Adrenal gland (tissue), 12 donors: ENCODE results near the gene MICOS13. TPM values are rescaled to one million over a fixed set of nuclear protein-coding genes. Genes with fewer than 3 reads are reported as not detected.

Source experiments
- DNase-seq, 7 donors: peaks; one replicate each; pipeline ENCODE4 v3.0.0-alpha.2; 2019 to 2020
- H3K27ac ChIP-seq, 5 donors: fragments of 200-600 bp; sonication (generic) in 4 of 5; 1 replicate in 3 of 5; 2 replicates in 2 of 5; pipeline versions ENCODE4 v1.5.1 to v1.8.0; 2016 to 2020; ENCODE audit warnings: mild to moderate bottlenecking in 1 of 5
- H3K27me3 ChIP-seq: fragments of 200-600 bp; 2 replicates; pipeline ENCODE4 v1.8.0; 2021
- H3K36me3 ChIP-seq, 2 donors: fragments of 200-600 bp; replicated peaks in 1 of 2; 1 replicate in 1 of 2; 2 replicates in 1 of 2; pipeline versions ENCODE4 v1.5.1 to v1.8.0; 2018 to 2022
- H3K4me1 ChIP-seq, 2 donors: fragments of 200-600 bp; replicated peaks in 1 of 2; 1 replicate in 1 of 2; 2 replicates in 1 of 2; pipeline versions ENCODE4 v1.5.1 to v1.8.0; 2018 to 2021
- H3K4me3 ChIP-seq, 4 donors: fragments of 200-600 bp; sonication (generic) in 3 of 4; one replicate each; pipeline ENCODE4 v1.5.1; 2016 to 2018
- H3K9me3 ChIP-seq, 3 donors: fragments of 200-600 bp; sonication (generic) in 1 of 3; replicated peaks in 1 of 3; 1 replicate in 2 of 3; 2 replicates in 1 of 3; pipeline versions ENCODE4 v1.5.1 to v1.8.0; 2016 to 2021
- POLR2A ChIP-seq, 2 donors: fragments of 450-650 bp; IDR thresholded peaks; one replicate each; pipeline ENCODE4 v1.6.1; 2017; ENCODE audit warnings: antibody characterized with exemption in 2 of 2, mild to moderate bottlenecking in 2 of 2, moderate library complexity in 1 of 2
- WGBS, 4 donors: extraction: QIAGEN DNeasy Blood & Tissue Kit in 2 of 4; methylation state at CpG; one replicate each; pipeline versions ENCODE4 v1.1.5 to v1.1.7; 2013 to 2017; 5-methylcytosine and 5-hydroxymethylcytosine counted together
- intact Hi-C, 2 donors: fragments of 100-400 bp; cut with DNase I; formaldehyde crosslinking; loops; one replicate each; pipeline versions ENCODE4 v1.14.1 to v1.15.0; 2022 to 2023
- polyA plus RNA-seq, 3 donors: library from polyadenylated mRNA; stranded (reverse); fragments of 200-250 nt in 2 of 3; fragments of 350-450 nt in 1 of 3; fragmentation: Illumina TruSeq in 1 of 3; extraction: RNeasy Lipid Tissue Mini Kit (QIAGEN cat#74804) in 1 of 3; gene quantifications; one replicate each; pipeline ENCODE4 v1.2.3, GENCODE V29; 2013 to 2014
- total RNA-seq, 9 donors: library from RNA; depleted of rRNA in 4 of 9; stranded (reverse); fragments of >200 nt in 4 of 9; fragments of 120-200 nt in 1 of 9; fragmentation: NEBNext Ultra II Directional in 1 of 9; extraction: Animal tissue kit (Norgen Biotek cat#: 25700) in 1 of 9; gene quantifications; one replicate each; pipeline versions ENCODE4 v1.1.0 to v1.2.4, GENCODE V29; 2013 to 2023
- TF ChIP-seq, protein P1 (sequence below), 6 experiments: fragments of 450-650 bp in 4 of 6; fragments of 200-600 bp in 2 of 6; sonication (generic) in 1 of 6; IDR thresholded peaks; 1 replicate in 5 of 6; 2 replicates in 1 of 6; pipeline versions ENCODE4 v1.5.1 to v1.8.0; 2016 to 2021; ENCODE audit warnings: antibody characterized with exemption in 6 of 6, mild to moderate bottlenecking in 2 of 6, moderate library complexity in 1 of 6
- donor health status: healthy with polysubstance abuse.
- donor health status: Bipolar disorder and iron deficiency.
- donor health status: DM: yes; HTN: yes; CAD: no.
- donor health status: DM: no; HTN: no; CAD: no.
- donor health status: DM: no; HTN: no; CAD: no.
- donor health status: DM: yes; HTN: yes; CAD: no.

MICOS13 gene
- total and polyA plus RNA-seq, 12 donors, result 23.4 to 211 (median 66.2) TPM

DNA sequence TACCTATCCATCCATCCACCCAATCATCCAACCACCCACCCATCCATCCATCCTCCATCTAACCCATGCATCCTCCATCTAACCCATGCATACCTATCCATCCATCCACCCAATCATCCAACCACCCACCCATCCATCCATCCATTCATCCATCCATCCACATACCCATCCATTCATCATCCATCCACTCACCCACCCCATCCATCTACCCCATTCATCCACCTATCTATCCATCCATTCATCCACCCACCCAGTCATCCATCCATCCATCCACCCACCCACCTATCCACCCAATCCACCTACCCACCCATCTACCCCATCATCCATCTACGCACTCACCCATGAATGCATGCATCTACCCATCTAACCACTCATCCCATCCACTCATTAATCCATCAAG lies 6.6 kb downstream of the MICOS13 start:
- Histone ChIP-seq H3K4me3 (no peak overlapping the region), H3K27ac (no peak overlapping the region), H3K4me1 (no peaks in the 10 kb centered on the region), H3K27me3 (no peaks in the 10 kb centered on the region), H3K36me3 (peaks cover 0 to 14% of the 10 kb centered on the region in 2 donors), H3K9me3 (no peaks in the 10 kb centered on the region)
- no peak for DNase-seq
- WGBS, 4 donors, result 96 to 100% (median 99%) methylated on average over 1 of the region's 1 CpG
- intact Hi-C loops, result no loop called here
- TF ChIP-seq, protein P1, sequence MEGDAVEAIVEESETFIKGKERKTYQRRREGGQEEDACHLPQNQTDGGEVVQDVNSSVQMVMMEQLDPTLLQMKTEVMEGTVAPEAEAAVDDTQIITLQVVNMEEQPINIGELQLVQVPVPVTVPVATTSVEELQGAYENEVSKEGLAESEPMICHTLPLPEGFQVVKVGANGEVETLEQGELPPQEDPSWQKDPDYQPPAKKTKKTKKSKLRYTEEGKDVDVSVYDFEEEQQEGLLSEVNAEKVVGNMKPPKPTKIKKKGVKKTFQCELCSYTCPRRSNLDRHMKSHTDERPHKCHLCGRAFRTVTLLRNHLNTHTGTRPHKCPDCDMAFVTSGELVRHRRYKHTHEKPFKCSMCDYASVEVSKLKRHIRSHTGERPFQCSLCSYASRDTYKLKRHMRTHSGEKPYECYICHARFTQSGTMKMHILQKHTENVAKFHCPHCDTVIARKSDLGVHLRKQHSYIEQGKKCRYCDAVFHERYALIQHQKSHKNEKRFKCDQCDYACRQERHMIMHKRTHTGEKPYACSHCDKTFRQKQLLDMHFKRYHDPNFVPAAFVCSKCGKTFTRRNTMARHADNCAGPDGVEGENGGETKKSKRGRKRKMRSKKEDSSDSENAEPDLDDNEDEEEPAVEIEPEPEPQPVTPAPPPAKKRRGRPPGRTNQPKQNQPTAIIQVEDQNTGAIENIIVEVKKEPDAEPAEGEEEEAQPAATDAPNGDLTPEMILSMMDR (IDR thresholded peaks at IDR 0.05), result no peak
- no peak for TF ChIP-seq POLR2A (IDR thresholded peaks at IDR 0.05)

DNA sequence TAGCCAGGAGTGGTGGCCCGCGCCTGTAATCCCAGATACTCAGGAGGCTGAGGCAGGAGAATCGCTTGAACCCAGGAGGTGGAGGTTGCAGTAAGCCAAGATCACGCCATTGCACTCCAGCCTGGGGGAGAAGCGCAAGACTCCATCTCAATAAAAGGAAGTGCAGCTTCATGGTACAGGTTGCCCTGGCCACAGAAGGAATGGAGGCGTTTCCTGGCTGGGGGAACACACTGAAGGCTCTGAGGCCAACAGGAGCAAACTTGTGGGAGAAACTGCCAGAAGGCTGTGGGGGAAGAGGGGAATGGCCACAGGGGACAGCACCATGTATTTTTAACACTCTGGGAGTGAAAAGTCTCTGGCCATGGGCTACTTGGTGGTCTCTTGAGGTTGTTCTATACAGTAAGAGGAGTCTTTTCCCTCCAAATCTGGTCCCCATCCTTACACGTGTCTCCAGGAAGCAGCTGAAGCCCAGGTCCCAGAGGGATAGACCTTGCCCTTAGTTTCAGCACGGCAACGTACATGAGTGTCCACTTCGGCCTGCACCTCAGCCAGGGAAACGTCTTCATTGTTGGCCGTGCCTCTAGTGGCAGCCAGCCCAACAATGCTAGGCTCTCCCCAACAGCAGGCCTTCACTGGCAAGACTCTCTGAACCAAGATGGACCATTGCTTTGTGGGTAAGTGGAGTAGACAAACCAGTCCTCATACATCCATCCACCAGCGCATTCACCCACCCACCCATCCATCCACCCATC lies 7.4 kb downstream of the MICOS13 start:
- 85 to 90% (median 90%) methylated on average over 13 of the region's 13 CpGs for WGBS, 4 donors
- Histone ChIP-seq H3K27me3 (no peaks in the 10 kb centered on the region), H3K27ac (no peak overlapping the region), H3K4me3 (no peak overlapping the region), H3K4me1 (no peaks in the 10 kb centered on the region), H3K9me3 (no peaks in the 10 kb centered on the region), H3K36me3 (peaks cover 0 to 22% of the 10 kb centered on the region in 2 donors)
- no peak for DNase-seq
- intact Hi-C loops, result no loop called here
- TF ChIP-seq POLR2A (IDR thresholded peaks at IDR 0.05), result no peak
- TF ChIP-seq, protein P1 (IDR thresholded peaks at IDR 0.05), result no peak

DNA sequence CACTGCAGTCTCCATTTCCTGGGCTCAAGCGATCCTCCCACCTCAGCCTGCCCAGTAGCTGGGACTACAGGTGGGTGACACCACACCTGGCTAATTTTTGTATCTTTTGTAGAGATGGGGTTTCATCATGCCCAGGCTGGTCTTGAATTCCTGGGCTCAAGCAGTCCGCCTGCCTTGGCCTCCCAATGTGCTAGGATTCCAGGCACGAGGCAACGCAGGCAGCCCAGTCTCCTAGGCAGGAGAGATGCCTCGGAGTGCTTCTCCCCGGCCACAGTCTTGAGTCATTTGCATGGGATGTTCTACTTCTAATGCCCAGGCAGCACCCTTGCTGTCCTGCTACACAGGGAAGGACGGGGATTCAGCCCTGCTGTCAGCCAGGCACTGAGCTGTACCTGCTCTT lies 8.7 kb downstream of the MICOS13 start:
- intact Hi-C loops, result no loop called here
- no peaks in the 10 kb centered on the region for H3K9me3 ChIP-seq

DNA sequence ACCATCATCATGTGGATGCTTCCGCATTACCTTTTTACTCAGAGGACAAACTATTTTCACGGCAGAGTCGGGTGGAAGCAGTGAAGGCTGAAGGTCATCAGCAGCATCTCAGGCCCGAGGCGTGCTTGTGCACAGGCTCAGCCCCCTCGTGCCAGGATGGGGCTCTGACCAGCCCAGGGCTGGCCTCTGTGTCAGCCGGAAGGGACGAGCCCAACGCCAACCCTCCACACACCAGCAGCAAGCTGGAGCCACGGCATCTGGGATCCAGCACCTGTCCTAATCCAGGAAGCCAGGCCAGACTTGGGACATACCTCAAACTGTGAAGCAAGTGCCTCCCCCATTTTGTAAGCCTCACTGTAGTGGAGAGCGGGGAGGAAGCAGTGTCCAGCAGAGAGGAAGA lies 11.1 kb downstream of the MICOS13 start:
- intact Hi-C loops, result loop anchor here in 1 of 2 donors (10.0 kb wide), 1 partner anchor 54 kb away; no protein-coding TSS in a partner anchor
- TF ChIP-seq, protein P1 (IDR thresholded peaks at IDR 0.05), result no peak
- no peak for TF ChIP-seq POLR2A (IDR thresholded peaks at IDR 0.05)
- 71 to 88% (median 73%) methylated on average over 5 to 11 of the region's 11 CpGs for WGBS, 4 donors
- H3K4me1 ChIP-seq, result peaks cover 0 to 5% of the 10 kb centered on the region in 2 donors
- no peak overlapping the region for H3K27ac ChIP-seq
- H3K9me3 ChIP-seq, result no peaks in the 10 kb centered on the region
- H3K27me3 ChIP-seq, result no peaks in the 10 kb centered on the region
- H3K36me3 ChIP-seq, result peaks cover 0 to 59% of the 10 kb centered on the region in 2 donors
- DNase-seq, result no peak
- H3K4me3 ChIP-seq, result no peak overlapping the region

More for the DNA sequence above, 8.7 kb downstream of the MICOS13 start:
- Histone ChIP-seq H3K27me3 (no peaks in the 10 kb centered on the region), H3K4me1 (no peaks in the 10 kb centered on the region), H3K27ac (no peak overlapping the region), H3K36me3 (peaks cover 0 to 35% of the 10 kb centered on the region in 2 donors), H3K4me3 (no peak overlapping the region)
- DNase-seq, result no peak
- no peak for TF ChIP-seq POLR2A (IDR thresholded peaks at IDR 0.05)
- TF ChIP-seq, protein P1 (IDR thresholded peaks at IDR 0.05), result no peak
- 86 to 96% (median 92%) methylated on average over 4 to 7 of the region's 7 CpGs for WGBS, 4 donors
